Testis (tissue), 3 donors: ENCODE measurements around the gene MS4A4E. TPM values are rescaled to one million over a fixed set of nuclear protein-coding genes. Genes with fewer than 3 reads are reported as not detected.

ENCODE experiments used
- DNase-seq: peaks from one replicate; pipeline ENCODE4 v3.0.0-alpha.2; 2019
- H3K27ac ChIP-seq, 2 donors: fragments of 200-600 bp; sonication (generic); one replicate each; pipeline ENCODE4 v1.5.1; 2019
- H3K27me3 ChIP-seq: fragments of 200-600 bp; sonication (generic); one replicate; pipeline ENCODE4 v1.5.1; 2019
- H3K36me3 ChIP-seq: fragments of 200-600 bp; sonication (generic); one replicate; pipeline ENCODE4 v1.5.1; 2017; ENCODE audit warnings: low read depth; ENCODE audit errors: missing control alignments
- H3K4me1 ChIP-seq: fragments of 200-600 bp; sonication (generic); one replicate; pipeline ENCODE4 v1.5.1; 2019
- H3K4me3 ChIP-seq, 2 donors: fragments of 200-600 bp; sonication (generic); one replicate each; pipeline ENCODE4 v1.5.1; 2017 to 2019
- H3K9me3 ChIP-seq: fragments of 200-600 bp; sonication (generic); one replicate; pipeline ENCODE4 v1.5.1; 2017
- POLR2A ChIP-seq: fragments of 450-650 bp; IDR thresholded peaks from one replicate; pipeline ENCODE4 v1.6.1; 2017; ENCODE audit warnings: antibody characterized with exemption, mild to moderate bottlenecking, moderate library complexity
- WGBS, 2 donors: methylation state at CpG; one replicate each; pipeline ENCODE4 v1.1.5; 2018; 5-methylcytosine and 5-hydroxymethylcytosine counted together
- intact Hi-C: fragments of 100-400 bp; cut with DNase I; formaldehyde crosslinking; loops from one replicate; pipeline ENCODE4 v1.15.1; 2023; ENCODE audit warnings: low total_unique reads
- polyA plus RNA-seq: library from polyadenylated mRNA; stranded (reverse); fragments of 350-450 nt; fragmentation: Illumina TruSeq; extraction: RNeasy Lipid Tissue Mini Kit (QIAGEN cat#74804); gene quantifications from one replicate; pipeline ENCODE4 v1.2.3, GENCODE V29; 2014; ENCODE audit warnings: low read depth, low replicate concordance; ENCODE audit not compliant: insufficient read depth
- total RNA-seq, 2 donors: library from RNA; depleted of rRNA; stranded (reverse); fragments of >200 nt; gene quantifications; one replicate each; pipeline ENCODE4 v1.2.3, GENCODE V29; 2016
- TF ChIP-seq, protein P1 (sequence below), 3 experiments: fragments of 450-650 bp in 2 of 3; fragments of 200-600 bp in 1 of 3; sonication (generic) in 1 of 3; IDR thresholded peaks; one replicate each; pipeline ENCODE4 v1.5.1; 2016 to 2019; ENCODE audit warnings: antibody characterized with exemption in 3 of 3, mild to moderate bottlenecking in 2 of 3, moderate library complexity in 1 of 3

The MS4A4E gene
- total and polyA plus RNA-seq, 3 donors from 2014 or later, result 1.3 to 4.6 (median 3.8) TPM

DNA sequence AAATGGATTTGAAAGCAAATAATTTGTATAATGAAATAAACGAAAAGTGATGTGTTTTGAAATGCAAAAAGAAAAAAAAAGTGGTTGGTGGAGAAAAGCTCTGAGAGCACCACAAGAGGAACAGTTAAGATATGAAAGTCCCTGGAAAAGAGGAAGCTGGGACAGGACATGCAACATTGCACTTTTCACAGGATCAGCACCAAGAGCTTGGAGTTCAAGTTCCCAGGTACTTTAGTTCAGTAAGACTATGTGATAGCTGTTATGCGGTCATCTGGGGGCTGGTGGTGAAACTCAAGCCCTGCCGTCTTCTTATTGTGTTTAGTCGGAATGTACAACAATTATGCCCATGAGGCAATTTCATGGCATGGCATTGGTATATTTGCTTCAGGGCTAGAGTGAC lies 20.5 kb upstream of the MS4A4E start:
- Histone ChIP-seq H3K27ac (no peak overlapping the region), H3K9me3 (no peaks in the 10 kb centered on the region), H3K4me1 (no peaks in the 10 kb centered on the region), H3K27me3 (no peaks in the 10 kb centered on the region), H3K36me3 (no peaks in the 10 kb centered on the region), H3K4me3 (no peak overlapping the region)
- TF ChIP-seq, protein P1, sequence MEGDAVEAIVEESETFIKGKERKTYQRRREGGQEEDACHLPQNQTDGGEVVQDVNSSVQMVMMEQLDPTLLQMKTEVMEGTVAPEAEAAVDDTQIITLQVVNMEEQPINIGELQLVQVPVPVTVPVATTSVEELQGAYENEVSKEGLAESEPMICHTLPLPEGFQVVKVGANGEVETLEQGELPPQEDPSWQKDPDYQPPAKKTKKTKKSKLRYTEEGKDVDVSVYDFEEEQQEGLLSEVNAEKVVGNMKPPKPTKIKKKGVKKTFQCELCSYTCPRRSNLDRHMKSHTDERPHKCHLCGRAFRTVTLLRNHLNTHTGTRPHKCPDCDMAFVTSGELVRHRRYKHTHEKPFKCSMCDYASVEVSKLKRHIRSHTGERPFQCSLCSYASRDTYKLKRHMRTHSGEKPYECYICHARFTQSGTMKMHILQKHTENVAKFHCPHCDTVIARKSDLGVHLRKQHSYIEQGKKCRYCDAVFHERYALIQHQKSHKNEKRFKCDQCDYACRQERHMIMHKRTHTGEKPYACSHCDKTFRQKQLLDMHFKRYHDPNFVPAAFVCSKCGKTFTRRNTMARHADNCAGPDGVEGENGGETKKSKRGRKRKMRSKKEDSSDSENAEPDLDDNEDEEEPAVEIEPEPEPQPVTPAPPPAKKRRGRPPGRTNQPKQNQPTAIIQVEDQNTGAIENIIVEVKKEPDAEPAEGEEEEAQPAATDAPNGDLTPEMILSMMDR (IDR thresholded peaks at IDR 0.05), result no peak
- TF ChIP-seq POLR2A, result no peak
- WGBS, 2 donors, result 85 to 91% methylated on average over 4 of the region's 4 CpGs
- intact Hi-C loops, result no loop called here
- no peak for DNase-seq

DNA sequence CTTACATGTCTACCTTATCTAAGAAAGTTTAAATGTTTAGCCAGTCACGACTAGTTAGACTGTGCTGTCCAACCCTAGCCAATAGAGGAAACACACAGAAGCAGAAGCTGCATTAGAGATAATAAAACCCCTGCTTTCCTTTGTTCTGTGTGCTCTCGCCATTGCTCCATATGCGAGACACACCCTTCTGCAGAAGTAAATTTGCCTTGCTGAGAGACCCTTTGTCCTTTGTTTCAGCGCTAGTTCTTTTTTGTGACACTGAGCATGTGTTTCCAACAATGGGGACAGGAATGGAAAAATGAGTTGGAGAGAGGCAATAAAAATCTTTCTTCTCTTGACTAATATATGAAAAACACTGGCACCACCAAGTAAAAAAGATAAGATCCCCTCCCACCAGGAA lies 18.1 kb upstream of the MS4A4E start:
- TF ChIP-seq POLR2A, result no peak
- TF ChIP-seq, protein P1 (IDR thresholded peaks at IDR 0.05), result no peak
- DNase-seq, result no peak
- 83 to 84% methylated on average over 4 of the region's 4 CpGs for WGBS, 2 donors
- no peaks in the 10 kb centered on the region for H3K9me3 ChIP-seq
- H3K4me1 ChIP-seq, result no peaks in the 10 kb centered on the region
- no peak overlapping the region for H3K4me3 ChIP-seq
- H3K36me3 ChIP-seq, result no peaks in the 10 kb centered on the region
- H3K27ac ChIP-seq, result no peak overlapping the region
- intact Hi-C loops, result no loop called here
- H3K27me3 ChIP-seq, result no peaks in the 10 kb centered on the region

DNA sequence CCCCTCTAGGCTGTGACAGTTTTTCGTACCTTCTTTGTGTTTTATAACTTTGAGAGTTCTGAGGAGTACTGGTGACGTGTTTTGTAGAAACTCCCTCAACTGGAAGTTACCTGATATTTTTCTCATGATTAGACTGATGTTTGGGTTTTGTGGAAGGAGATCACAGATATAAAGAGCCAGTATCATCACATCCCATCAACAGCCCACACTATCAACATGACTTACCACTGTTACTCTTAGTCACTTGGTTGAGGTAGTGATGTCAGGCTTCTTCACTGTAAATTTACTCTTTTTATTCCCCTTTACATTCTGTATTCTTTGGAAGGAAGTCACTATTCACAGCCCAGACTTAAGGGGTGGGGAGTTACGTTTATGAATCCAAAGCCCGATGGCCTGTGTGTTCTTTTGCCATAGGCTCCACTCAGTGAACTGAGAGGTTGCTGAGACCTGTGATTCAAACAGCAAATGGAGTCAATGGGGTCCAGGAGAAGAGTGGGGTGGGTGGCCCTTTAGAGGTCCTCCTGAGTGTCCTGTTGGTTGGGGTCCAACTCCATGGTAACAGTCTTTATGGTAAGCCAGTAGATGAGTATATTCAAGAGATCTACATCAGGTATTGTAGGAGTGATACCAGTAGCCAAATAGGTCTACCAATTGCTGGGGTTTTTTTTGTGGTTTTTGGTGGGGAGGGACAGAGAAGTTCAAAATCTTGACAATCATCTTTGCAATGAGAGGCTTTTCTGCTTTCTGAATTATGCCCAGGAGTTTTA lies 15.2 kb upstream of the MS4A4E start:
- DNase-seq, result no peak
- no peak for TF ChIP-seq POLR2A
- TF ChIP-seq, protein P1 (IDR thresholded peaks at IDR 0.05), result no peak
- no peaks in the 10 kb centered on the region for H3K36me3 ChIP-seq
- no peaks in the 10 kb centered on the region for H3K27me3 ChIP-seq
- no peak overlapping the region for H3K4me3 ChIP-seq
- intact Hi-C loops, result no loop called here
- 84 to 92% methylated on average over 4 of the region's 4 CpGs for WGBS, 2 donors
- no peak overlapping the region for H3K27ac ChIP-seq
- no peaks in the 10 kb centered on the region for H3K9me3 ChIP-seq
- no peaks in the 10 kb centered on the region for H3K4me1 ChIP-seq

DNA sequence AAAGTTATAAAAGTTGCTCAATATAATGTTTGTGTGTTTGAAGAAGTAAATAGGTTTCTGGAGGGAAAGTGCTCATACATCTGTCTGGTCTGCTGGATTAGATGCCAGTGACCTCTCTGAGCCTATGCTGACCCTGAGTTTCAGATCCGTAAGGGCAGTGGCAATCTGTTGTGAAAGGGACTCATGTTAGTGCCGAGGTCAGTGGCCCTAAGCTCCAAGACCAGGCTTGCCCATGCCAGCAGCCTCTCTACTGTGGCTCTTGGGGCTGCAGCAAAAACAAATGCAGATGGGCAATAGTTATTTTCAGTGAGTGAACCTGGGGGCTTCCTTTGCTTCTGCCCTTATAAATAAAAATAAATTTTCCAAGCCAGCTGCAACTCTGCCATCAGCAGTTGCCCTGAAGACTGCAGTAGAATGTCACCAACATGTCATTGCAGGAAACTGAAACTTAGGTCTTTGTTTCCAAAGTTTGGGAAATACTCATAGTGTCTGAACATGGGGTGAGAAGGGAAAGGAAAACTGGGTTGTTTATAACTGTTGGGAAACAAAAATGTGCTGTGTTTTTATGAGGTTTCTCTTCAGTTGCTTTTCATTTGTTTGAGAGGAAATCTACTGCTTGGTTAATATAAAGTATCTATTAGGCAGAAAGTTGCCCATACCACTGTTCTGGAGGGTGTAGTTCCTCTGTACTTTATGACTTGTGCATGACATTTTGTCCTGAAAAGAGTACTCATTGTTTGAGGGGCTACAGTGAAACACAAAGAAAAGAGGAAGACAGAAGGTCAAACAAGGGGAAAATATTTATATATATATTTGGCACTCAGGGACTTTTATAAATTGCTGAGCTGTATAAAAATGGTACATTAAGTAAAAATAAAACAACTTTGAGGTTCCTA lies 9.5 kb upstream of the MS4A4E start:
- 73 to 79% methylated on average over 2 of the region's 2 CpGs for WGBS, 2 donors
- Histone ChIP-seq H3K27ac (no peak overlapping the region), H3K4me3 (no peak overlapping the region)

More for the DNA sequence above, 9.5 kb upstream of the MS4A4E start:
- intact Hi-C loops, result no loop called here
- TF ChIP-seq, protein P1 (IDR thresholded peaks at IDR 0.05), result no peak
- TF ChIP-seq POLR2A, result no peak
- Histone ChIP-seq H3K36me3 (no peaks in the 10 kb centered on the region), H3K9me3 (no peaks in the 10 kb centered on the region), H3K27me3 (no peaks in the 10 kb centered on the region), H3K4me1 (no peaks in the 10 kb centered on the region)
- DNase-seq, result no peak
